MM.1S (cell line): ENCODE measurements around the gene MCUR1.

Experiments
- DNase-seq: peaks from one replicate; pipeline ENCODE4 v3.0.0-alpha.2; 2015
- H2AFZ ChIP-seq: fragments of 300-600 bp; sonication (generic); 2 replicates; pipeline ENCODE4 v1.6.0; 2016; ENCODE audit warnings: antibody characterized with exemption, low read length
- H3F3A ChIP-seq: fragments of 300-600 bp; sonication (generic); 2 replicates; pipeline ENCODE4 v1.6.1; 2016; ENCODE audit warnings: mild to moderate bottlenecking, antibody characterized with exemption, low read length, moderate library complexity, mixed read lengths; ENCODE audit not compliant: insufficient read depth
- H3K27ac ChIP-seq: fragments of 300-600 bp; sonication (generic); 2 replicates; pipeline ENCODE4 v1.5.1; 2016; ENCODE audit warnings: mild to moderate bottlenecking, low read length
- H3K27me3 ChIP-seq: fragments of 300-600 bp; sonication (generic); replicated peaks from 2 replicates; pipeline ENCODE4 v1.6.0; 2016; ENCODE audit warnings: low read length; ENCODE audit not compliant: insufficient read depth
- H3K36me3 ChIP-seq: fragments of 300-600 bp; sonication (generic); replicated peaks from 2 replicates; pipeline ENCODE4 v1.6.1; 2016; ENCODE audit warnings: mild to moderate bottlenecking, low read length, mixed read lengths; ENCODE audit not compliant: insufficient read depth
- H3K4me1 ChIP-seq: fragments of 300-600 bp; sonication (generic); 2 replicates; pipeline ENCODE4 v1.6.1; 2016; ENCODE audit warnings: low read length, mixed read lengths
- H3K4me2 ChIP-seq: fragments of 300-600 bp; sonication (generic); 2 replicates; pipeline ENCODE4 v1.6.0; 2016; ENCODE audit warnings: low read depth, low read length
- H3K4me3 ChIP-seq: fragments of 300-600 bp; sonication (generic); 2 replicates; pipeline ENCODE4 v1.5.1; 2016; ENCODE audit warnings: low read length, mixed read lengths
- H3K79me2 ChIP-seq: fragments of 300-600 bp; sonication (generic); 2 replicates; pipeline ENCODE4 v1.6.1; 2016; ENCODE audit warnings: mixed run types, low read length, mixed read lengths
- H3K9ac ChIP-seq: fragments of 300-600 bp; sonication (generic); 2 replicates; pipeline ENCODE4 v1.6.1; 2016; ENCODE audit warnings: low read length, mixed read lengths
- H3K9me2 ChIP-seq: fragments of 300-600 bp; sonication (generic); replicated peaks from 2 replicates; pipeline ENCODE4 v1.6.1; 2016; ENCODE audit warnings: mild to moderate bottlenecking, low read length, mixed read lengths; ENCODE audit not compliant: insufficient read depth
- H3K9me3 ChIP-seq: fragments of 300-600 bp; sonication (generic); replicated peaks from 2 replicates; pipeline ENCODE4 v1.6.1; 2016; ENCODE audit warnings: mild to moderate bottlenecking, low read length, mixed read lengths; ENCODE audit not compliant: insufficient read depth
- H4K20me1 ChIP-seq: fragments of 300-600 bp; sonication (generic); 2 replicates; pipeline ENCODE4 v1.6.1; 2016; ENCODE audit warnings: mild to moderate bottlenecking, low read length, moderate library complexity, mixed read lengths; ENCODE audit not compliant: insufficient read depth
- EZH2 ChIP-seq: fragments of 300-600 bp; sonication (generic); optimal IDR thresholded peaks from 2 replicates; pipeline ENCODE3; 2017; ENCODE audit warnings: low read depth, mild to moderate bottlenecking, antibody characterized with exemption, low read length, mixed read lengths
- EZH2phosphoT487 ChIP-seq: fragments of 300-600 bp; sonication (generic); IDR thresholded peaks from 2 replicates; pipeline ENCODE4 v1.6.1; 2018; ENCODE audit warnings: antibody characterized with exemption, low read length
- TF ChIP-seq, protein P1 (sequence below): fragments of 300-600 bp; sonication (generic); IDR thresholded peaks from 2 replicates; pipeline ENCODE4 v1.5.1; 2016; ENCODE audit warnings: antibody characterized with exemption, low read length, mixed read lengths

The MCUR1 gene

DNA sequence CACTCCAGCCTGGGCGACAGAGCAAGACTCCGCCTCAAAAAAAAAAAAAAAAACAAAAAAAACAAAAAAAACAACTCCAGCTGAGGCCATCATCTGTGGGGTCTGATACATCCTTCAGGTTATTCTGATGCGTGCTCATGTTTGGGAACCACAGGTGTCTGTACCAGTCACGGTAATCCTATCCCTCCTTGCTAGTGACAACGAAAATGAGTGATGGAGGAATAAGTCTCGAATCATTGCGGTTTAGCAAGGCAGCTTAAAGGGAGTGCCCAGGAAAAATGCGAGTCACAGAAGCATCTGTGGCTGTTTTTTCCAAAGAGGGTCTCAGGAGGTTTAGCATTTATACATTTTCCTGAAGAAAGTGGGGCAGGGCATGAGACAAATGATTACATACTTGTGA is 48.8 kb downstream of the MCUR1 start:
- Histone ChIP-seq H3K36me3 (no peaks in the 10 kb centered on the region), H4K20me1 (no peaks in the 10 kb centered on the region), H3K4me3 (no peak overlapping the region), H2AFZ (no peak overlapping the region), H3F3A (no peaks in the 10 kb centered on the region), H3K4me1 (0 out of 2 replicates have a peak, but pooled peaks cover 11% of the 10 kb centered on the region), H3K27ac (no peak overlapping the region), H3K9me2 (no peaks in the 10 kb centered on the region), H3K27me3 (no peaks in the 10 kb centered on the region), H3K9me3 (no peaks in the 10 kb centered on the region), H3K4me2 (no peak overlapping the region), H3K79me2 (no peaks in the 10 kb centered on the region), H3K9ac (no peak overlapping the region)
- TF ChIP-seq EZH2phosphoT487, result no peak
- TF ChIP-seq, protein P1, sequence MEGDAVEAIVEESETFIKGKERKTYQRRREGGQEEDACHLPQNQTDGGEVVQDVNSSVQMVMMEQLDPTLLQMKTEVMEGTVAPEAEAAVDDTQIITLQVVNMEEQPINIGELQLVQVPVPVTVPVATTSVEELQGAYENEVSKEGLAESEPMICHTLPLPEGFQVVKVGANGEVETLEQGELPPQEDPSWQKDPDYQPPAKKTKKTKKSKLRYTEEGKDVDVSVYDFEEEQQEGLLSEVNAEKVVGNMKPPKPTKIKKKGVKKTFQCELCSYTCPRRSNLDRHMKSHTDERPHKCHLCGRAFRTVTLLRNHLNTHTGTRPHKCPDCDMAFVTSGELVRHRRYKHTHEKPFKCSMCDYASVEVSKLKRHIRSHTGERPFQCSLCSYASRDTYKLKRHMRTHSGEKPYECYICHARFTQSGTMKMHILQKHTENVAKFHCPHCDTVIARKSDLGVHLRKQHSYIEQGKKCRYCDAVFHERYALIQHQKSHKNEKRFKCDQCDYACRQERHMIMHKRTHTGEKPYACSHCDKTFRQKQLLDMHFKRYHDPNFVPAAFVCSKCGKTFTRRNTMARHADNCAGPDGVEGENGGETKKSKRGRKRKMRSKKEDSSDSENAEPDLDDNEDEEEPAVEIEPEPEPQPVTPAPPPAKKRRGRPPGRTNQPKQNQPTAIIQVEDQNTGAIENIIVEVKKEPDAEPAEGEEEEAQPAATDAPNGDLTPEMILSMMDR, result no peak
- TF ChIP-seq EZH2, result no peak
- no peak for DNase-seq

- Histone ChIP-seq H4K20me1 (no peaks in the 10 kb centered on the region), H3K9me3 (no peaks in the 10 kb centered on the region), H3K4me3 (no peak overlapping the region), H3K79me2 (no peaks in the 10 kb centered on the region), H3K27me3 (no peaks in the 10 kb centered on the region), H3F3A (no peaks in the 10 kb centered on the region), H3K4me1 (0 out of 2 replicates have a peak, but pooled peaks cover 11% of the 10 kb centered on the region), H3K27ac (no peak overlapping the region), H3K9ac (no peak overlapping the region), H2AFZ (no peak overlapping the region), H3K36me3 (no peaks in the 10 kb centered on the region), H3K4me2 (no peak overlapping the region), H3K9me2 (no peaks in the 10 kb centered on the region)
- TF ChIP-seq EZH2phosphoT487 (no peak), EZH2 (no peak)
- TF ChIP-seq, protein P1, result no peak
- no peak for DNase-seq
Measured at GRCh38 chr6:13764996-13765395, 49.4 kb downstream of the MCUR1 start.

GRCh38 chr6:13763740-13764381 is 50.5 kb downstream of the MCUR1 start:
- H3K9me3 ChIP-seq, result no peaks in the 10 kb centered on the region
- no peaks in the 10 kb centered on the region for H3K27me3 ChIP-seq
- no peak overlapping the region for H3K4me2 ChIP-seq
- no peaks in the 10 kb centered on the region for H3F3A ChIP-seq
- H3K9me2 ChIP-seq, result no peaks in the 10 kb centered on the region
- no peaks in the 10 kb centered on the region for H3K36me3 ChIP-seq
- no peaks in the 10 kb centered on the region for H3K79me2 ChIP-seq
- H4K20me1 ChIP-seq, result no peaks in the 10 kb centered on the region
- H3K27ac ChIP-seq, result no peak overlapping the region
- no peak for DNase-seq
- H3K4me3 ChIP-seq, result no peak overlapping the region
- H2AFZ ChIP-seq, result no peak overlapping the region
- TF ChIP-seq EZH2 (no peak), EZH2phosphoT487 (no peak)
- TF ChIP-seq, protein P1, result no peak
- H3K9ac ChIP-seq, result no peak overlapping the region
- H3K4me1 ChIP-seq, result 0 out of 2 replicates have a peak, but pooled peaks cover 11% of the 10 kb centered on the region
